Right kidney (tissue), 9 donors: ENCODE results near the gene PCDHGA4.
"Not testable (repeated sequence)": the region's sequence is repeated elsewhere in the genome, so short reads cannot be mapped to it uniquely, and the experiment has no call there.

ENCODE experiments used
- DNase-seq: peaks from one replicate; pipeline ENCODE4 v3.0.0-alpha.2; 2016
- long read RNA-seq, 8 donors: transcript quantifications; one replicate each; lab custom pipeline, GENCODE V29; 2026

PCDHGA4 gene
- long read RNA-seq, donor 1, full-length matches to known transcripts = 1 of 1 reads
- long read RNA-seq, donor 1, partial matches to known transcripts = 0 of 1 reads
- long read RNA-seq, donor 1, other reads (novel, unspliced or antisense) = 0 of 1 reads
- long read RNA-seq, donor 2 = 0 reads
- long read RNA-seq, donor 3, full-length matches to known transcripts = 1 of 1 reads
- long read RNA-seq, donor 3, partial matches to known transcripts = 0 of 1 reads
- long read RNA-seq, donor 3, other reads (novel, unspliced or antisense) = 0 of 1 reads
- long read RNA-seq, donor 4 = 0 reads
- long read RNA-seq, donor 5, full-length matches to known transcripts = 2 of 2 reads
- long read RNA-seq, donor 5, partial matches to known transcripts = 0 of 2 reads
- long read RNA-seq, donor 5, other reads (novel, unspliced or antisense) = 0 of 2 reads
- long read RNA-seq, donor 6 = 0 reads
- long read RNA-seq, donor 7, full-length matches to known transcripts = 1 of 1 reads
- long read RNA-seq, donor 7, partial matches to known transcripts = 0 of 1 reads
- long read RNA-seq, donor 7, other reads (novel, unspliced or antisense) = 0 of 1 reads
- long read RNA-seq, donor 8, partial matches to known transcripts = 0 of 1 reads
- long read RNA-seq, donor 8, other reads (novel, unspliced or antisense) = 0 of 1 reads

- no peak for DNase-seq
These were observed at the start of gene PCDHGA4 for GRCh38 chr5:141354900-141355469. TSS of gene PCDHGA4 (plus strand) at chr5:141355021. CDS start at chr5:141355108, 87 bp downstream.

DNA sequence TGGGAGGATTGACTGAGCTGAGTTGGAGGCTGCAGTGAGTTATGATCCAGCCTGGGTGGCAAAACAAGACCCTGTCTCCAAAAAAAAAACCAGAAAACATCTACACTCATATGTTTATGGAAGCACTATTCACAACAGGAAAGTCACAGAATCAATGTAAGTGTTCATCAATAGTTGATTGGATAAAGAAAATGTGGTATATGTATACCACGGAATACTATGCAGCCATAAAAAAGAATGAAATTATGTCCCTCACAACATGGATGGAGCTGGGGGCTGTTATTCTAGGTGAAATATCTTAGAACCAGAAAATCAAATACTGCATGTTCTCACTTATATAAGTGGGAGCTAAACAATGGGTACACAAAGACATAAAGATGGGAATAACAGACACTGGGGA, 48.2 kb upstream of the PCDHGA4 start:
- no peak for DNase-seq

DNA sequence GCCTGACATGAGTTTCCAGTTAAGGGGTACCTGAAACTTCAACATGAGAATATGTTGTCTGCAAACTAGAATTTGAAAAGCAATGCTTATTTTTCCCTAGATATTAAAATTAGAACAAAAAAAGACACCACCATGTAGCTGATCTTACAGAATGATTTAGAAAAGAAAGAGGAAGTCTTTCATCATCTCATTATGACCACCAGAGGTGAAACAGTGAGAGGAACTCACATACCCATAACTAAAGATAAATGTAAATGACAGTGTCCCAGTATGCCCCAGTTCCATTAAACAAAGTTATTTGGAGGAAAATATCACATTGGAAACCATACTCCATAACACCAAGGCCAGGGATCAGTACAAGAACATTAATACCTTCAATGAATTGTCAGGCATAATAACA, 41.1 kb upstream of the PCDHGA4 start:
- DNase-seq = no peak

DNA sequence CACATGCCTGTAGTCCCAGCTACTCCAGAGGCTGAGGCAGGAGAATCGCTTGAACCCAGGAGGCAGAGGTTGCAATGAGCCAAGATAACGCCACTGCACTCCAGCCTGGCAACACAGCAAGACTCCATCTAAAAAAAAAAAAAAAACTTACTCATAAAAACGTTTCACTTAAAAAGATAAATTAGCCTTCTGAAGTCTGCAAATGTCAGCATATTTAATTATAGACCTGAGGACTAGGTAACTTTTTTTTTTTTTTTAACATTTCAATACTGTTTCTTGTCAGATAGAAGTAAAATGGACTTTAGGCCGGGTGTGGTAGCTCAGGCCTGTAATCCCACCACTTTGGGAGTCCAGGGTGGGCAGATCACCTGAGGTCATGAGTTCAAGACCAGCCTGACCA, 37.9 kb upstream of the PCDHGA4 start:
- not testable (repeated sequence) for DNase-seq

DNA sequence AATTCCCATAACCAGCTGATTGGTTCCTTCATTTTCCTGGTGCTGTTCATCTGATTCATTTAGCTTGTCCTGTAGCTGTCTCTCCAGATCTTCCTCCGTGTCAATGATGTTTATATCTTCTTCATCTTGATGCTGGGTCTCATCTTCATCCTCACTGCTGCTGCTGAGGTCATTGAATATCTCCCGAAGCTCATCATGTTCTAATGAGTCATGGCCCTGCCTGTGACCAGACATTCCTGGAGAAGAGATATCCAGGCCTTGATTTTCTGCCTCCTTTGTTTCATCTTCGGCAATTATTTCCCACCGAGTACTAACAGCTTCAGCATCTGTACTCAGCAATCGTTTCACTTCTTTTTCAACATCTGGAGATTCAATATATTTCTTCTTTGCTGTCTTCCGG, 35.6 kb upstream of the PCDHGA4 start:
- DNase-seq = no peak

- no peak for DNase-seq
These were observed 35.1 kb upstream of the PCDHGA4 start for GRCh38 chr5:141319699-141320098.

DNA sequence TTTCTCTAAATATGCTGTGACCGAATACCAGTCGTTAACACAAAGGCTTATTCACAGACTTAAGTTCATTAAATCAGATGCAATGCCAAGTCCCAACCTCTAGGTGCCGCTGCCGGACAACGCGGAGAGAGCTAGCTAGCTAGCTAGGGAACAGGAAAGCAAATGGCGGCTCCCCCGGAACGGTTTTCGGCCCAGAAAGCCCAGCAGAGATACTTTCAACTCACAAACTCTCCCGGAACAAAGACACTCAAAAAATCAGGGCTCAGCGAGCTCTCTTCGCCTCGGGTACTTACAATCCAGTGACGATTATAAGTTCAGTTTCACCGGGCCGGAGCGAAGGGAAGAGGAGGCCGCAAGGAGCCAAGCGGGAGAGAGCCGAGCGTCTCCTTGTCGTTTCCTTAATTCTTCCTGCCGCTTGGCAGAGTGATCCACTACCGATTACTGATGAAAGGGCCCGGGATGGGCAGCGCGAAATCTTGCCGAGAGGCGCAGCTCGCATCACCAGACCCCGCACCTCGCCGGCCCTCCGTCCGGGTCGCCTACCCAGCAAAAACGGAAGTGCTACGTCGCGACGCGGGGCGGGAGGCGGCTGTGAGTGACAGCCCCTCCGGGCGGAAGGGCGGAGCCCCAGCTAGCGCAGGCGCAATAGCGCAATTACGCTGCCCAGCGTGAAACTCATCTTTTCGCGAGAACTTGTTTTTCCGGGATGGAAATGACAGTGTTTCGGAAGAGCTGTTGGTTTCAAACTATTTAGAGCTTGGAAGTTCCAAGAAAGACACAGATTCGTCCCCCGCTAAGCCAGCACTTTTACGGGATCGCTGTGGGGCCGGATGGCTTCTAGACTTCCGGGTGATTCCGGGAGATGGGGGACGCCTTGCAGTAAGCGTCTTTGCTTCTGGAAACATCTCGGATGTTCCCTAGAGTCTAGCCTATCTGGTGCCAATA, 34.3 kb upstream of the PCDHGA4 start, which contains the start of gene TAF7:
Gene TAF7, minus strand, starts transcription at position 560 of the 945 bp plus-strand sequence. CDS start 740 bp downstream, outside the sequence.
- DNase-seq = peak; percentile 97

DNA sequence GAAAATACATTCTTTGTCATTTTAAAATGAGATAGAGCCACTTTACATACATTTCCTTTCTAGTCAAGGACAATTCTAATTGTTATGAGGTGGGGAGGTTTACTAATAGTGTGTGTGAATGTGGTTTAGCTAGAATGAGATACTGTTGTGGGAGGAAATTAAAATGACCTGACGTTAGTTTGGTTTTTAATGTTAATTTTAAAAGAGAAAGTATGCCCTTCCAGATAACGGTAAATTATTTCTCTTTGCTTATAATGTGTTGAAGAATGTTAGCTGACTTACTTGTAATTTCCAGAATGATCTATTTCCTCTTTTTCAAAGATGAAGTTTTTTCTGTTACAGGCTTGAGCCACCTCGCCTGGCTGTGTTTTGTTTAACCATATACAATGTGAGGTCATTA, 32.6 kb upstream of the PCDHGA4 start:
- no peak for DNase-seq

DNA sequence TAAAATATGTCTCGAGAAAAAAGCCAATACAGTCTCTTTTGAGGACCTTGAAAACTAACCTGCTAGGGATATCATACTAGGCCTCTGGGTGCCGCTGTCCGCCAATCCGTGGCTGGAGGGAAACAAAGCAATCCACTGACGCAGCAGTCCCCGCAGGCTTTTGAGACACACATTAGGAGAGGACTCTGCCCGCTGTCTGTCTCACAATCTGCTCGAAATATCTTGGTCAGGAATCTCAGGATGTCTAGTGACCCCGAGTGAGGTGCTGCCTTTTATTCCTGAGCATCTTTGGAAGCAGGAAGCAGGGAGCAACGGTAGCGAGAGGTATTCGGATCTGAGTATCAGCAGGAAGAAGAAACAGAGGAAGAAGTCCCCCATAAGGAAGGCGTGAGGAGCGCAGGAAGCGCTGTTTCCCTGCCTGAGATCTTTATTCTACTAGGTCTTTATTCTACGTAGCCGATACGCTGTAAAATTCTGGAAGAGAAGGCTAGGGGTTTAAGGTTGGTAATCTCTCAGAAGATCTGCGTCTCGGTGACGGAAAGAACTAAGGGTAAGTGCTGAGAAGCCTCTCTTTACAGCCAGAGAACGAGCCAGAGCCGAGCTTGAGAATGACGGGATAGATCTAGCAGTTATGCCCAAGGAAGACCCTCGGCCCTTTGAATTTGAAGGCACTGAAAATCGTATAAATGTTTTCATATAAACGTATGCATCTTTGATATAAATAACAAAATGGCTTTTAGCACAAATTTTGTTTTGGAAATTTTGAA, 28.6 kb upstream of the PCDHGA4 start:
- DNase-seq = peak; percentile 50

GRCh38 chr5:141328231-141328630, 26.6 kb upstream of the PCDHGA4 start:
- DNase-seq = no peak

DNA sequence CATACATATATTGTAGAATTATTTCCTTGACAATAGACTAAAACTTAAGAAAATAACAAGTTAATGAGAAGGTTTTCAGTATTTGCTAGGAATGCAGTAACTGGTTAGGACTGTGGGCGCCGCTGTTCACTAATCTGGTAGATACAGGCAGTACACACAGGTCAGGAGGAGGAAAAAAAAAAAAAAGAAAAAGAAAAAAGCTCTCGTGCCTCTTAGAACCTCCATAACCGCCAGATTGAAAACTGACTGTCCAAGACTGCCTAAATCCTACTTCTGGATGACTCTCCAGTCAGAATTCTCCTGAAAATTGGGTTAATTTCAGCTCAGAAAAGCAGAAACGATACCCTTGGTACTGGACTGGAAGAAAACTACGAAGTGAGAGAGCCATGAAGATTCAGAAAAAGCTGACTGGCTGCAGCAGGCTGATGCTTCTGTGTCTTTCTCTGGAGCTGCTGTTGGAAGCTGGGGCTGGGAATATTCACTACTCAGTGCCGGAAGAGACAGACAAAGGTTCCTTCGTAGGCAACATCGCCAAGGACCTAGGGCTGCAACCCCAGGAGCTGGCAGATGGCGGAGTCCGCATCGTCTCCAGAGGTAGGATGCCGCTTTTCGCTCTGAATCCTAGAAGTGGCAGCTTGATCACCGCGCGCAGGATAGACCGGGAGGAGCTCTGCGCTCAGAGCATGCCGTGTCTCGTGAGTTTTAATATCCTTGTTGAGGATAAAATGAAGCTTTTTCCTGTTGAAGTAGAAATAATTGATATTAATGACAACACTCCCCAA, 24.3 kb upstream of the PCDHGA4 start, which contains the start of gene PCDHGA1:
Gene PCDHGA1, plus strand, starts transcription at position 216 of the 782 bp plus-strand sequence.
- DNase-seq = peak; percentile 4

GRCh38 chr5:141332571-141332970, 22.2 kb upstream of the PCDHGA4 start:
- not testable (repeated sequence) for DNase-seq

GRCh38 chr5:141338538-141339306, 16.1 kb upstream of the PCDHGA4 start, which contains the start of gene PCDHGA2:
TSS of gene PCDHGA2 (plus strand) at chr5:141338760.
- DNase-seq = peak; percentile 47

DNA sequence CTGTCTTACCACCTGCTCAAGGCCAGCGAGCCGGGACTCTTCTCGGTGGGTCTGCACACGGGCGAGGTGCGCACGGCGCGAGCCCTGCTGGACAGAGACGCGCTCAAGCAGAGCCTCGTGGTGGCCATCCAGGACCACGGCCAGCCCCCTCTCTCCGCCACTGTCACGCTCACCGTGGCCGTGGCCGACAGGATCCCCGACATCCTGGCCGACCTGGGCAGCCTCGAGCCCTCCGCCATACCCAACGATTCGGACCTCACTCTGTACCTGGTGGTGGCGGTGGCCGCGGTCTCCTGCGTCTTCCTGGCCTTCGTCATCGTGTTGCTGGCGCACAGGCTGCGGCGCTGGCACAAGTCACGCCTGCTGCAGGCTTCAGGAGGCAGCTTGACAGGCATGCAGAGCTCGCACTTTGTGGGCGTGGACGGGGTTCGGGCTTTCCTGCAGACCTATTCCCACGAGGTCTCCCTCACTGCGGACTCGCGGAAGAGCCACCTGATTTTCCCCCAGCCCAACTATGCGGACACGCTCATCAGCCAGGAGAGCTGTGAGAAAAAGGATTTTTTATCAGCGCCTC, 14.0 kb upstream of the PCDHGA4 start:
- DNase-seq = not testable (repeated sequence)

DNA sequence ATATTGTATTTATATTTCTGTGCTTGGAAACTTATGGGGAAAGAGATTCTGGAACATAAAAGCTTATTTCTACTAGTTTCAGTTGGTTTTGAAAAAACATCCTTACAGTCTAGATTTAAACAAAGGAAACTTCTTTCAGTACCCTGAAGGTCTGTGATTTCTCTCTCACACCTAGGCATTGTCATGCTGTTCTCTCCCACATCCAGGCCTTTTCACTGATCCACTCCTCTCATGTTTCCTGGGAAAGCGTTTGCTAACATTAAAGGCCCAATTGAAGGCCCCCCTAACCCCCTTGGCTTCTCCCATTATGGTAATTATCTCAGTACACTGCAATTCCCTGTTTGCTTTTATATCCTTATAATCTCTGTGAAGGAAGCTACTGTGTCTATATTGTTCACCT, 12.0 kb upstream of the PCDHGA4 start:
- no peak for DNase-seq

- DNase-seq = no peak
These were observed 11.4 kb upstream of the PCDHGA4 start, which contains the start of gene PCDHGA3 for GRCh38 chr5:141343242-141343952. TSS of gene PCDHGA3 (plus strand) at chr5:141343829. CDS start at chr5:141344034, 205 bp downstream.

DNA sequence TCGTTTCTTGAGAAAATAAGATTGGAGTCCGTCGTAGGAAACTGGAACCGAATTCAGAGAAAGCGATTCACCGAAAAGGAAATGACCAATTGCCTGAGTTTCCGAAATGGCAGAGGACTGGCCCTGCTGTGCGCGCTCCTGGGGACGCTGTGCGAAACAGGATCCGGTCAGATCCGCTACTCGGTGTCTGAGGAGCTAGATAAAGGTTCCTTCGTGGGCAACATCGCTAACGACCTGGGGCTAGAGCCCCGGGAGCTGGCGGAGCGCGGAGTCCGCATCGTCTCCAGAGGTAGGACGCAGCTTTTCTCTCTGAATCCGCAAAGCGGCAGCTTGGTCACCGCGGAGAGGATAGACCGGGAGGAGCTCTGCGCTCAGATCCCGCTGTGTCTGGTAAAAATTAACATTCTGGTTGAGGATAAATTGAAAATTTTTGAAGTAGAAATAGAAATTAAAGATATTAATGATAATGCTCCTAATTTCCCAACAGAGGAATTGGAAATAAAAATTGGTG, 10.8 kb upstream of the PCDHGA4 start:
- peak; percentile 23 for DNase-seq

DNA sequence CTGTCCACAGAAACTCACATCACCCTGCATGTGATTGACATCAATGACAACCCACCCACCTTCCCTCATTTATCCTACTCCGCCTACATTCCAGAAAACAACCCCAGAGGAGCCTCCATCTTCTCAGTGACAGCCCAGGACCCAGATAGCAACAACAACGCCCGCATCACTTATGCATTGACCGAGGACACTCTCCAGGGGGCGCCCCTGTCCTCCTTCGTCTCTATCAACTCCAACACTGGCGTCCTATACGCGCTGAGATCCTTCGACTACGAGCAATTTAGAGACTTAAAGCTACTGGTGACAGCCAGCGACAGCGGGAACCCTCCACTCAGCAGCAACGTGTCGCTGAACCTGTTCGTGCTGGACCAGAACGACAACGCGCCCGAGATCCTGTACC, 9.5 kb upstream of the PCDHGA4 start:
- DNase-seq = no peak
